ENCODE data around the gene SYS1.

GRCh38 chr20:45362804-45363610, at the start of gene SYS1:
- TF ChIP-seq CTCF (IDR thresholded peaks at IDR 0.05) (peak; percentile 85 to 97 (median 90)), POLR2A (IDR thresholded peaks at IDR 0.05) (peak; percentile 36 to 87)

All from heart left ventricle (tissue), 13 donors.